ENCODE results near the gene SPATA13. TPM values are rescaled to one million over a fixed set of nuclear protein-coding genes. Genes with fewer than 3 reads are reported as not detected.

SPATA13 gene
- total RNA-seq, 1 donor from 2014 or later: 11.4 TPM

GRCh38 chr13:24222756-24223155 is 62.2 kb downstream of the SPATA13 start:
- H3K27ac Mint-ChIP-seq (ENCODE audit: unreplicated experiment): no peak overlapping the region
- peaks cover 6% of the 10 kb centered on the region for H3K27me3 Mint-ChIP-seq (ENCODE audit: unreplicated experiment)
- H3K36me3 Mint-ChIP-seq (ENCODE audit: low read depth, unreplicated experiment): no peaks in the 10 kb centered on the region
- DNase-seq (ENCODE audit: low spot score): no peak
- H3K4me1 Mint-ChIP-seq (ENCODE audit: unreplicated experiment): peaks cover under 1% of the 10 kb centered on the region
- H3K9me3 Mint-ChIP-seq (ENCODE audit: unreplicated experiment): no peaks in the 10 kb centered on the region
- no peak for TF ChIP-seq CTCF (IDR thresholded peaks at IDR 0.05; ENCODE audit: unreplicated experiment)
- no peak overlapping the region for H3K4me3 Mint-ChIP-seq (ENCODE audit: unreplicated experiment)

DNA sequence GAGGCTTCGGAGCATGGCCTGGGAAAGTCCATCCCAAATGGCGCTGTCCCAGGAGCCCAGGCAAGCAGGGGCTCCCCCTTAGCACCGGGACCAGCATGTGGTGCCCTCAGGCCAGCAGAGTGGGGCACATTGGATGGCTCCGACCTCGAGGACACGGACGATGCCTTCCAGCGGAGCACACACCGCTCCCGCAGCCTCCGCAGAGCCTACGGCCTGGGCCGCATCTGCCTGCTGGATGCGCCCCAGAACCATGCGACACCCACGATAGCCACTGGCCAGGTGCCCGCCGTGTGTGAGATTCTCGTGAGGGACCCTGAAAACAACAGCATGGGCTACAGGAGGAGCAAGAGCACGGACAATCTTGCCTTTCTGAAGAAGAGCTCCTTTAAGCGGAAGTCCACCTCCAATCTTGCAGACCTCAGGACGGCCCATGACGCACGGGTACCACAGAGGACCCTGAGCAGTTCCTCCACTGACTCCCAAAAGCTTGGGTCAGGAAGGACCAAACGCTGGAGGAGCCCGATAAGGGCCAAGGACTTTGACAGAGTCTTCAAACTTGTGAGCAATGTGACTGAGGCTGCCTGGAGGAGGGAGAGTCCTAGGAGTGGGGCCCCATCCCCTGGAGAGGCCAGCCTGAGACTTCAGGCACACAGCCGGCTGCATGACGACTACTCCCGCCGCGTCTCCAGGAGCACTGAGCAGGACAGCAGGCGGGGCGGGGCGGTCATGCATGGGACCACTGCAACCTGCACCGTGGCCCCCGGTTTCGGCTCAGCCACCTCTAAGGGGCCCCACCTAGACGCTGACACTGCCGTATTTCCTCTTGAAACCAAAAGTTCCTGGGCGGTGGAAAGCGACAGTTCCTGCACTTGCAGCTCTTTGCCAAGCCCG is 63.1 kb downstream of the SPATA13 start:
- H3K27me3 Mint-ChIP-seq (ENCODE audit: unreplicated experiment): peaks cover 8% of the 10 kb centered on the region
- TF ChIP-seq CTCF (IDR thresholded peaks at IDR 0.05; ENCODE audit: unreplicated experiment): no peak
- H3K4me3 Mint-ChIP-seq (ENCODE audit: unreplicated experiment): no peak overlapping the region
- no peaks in the 10 kb centered on the region for H3K4me1 Mint-ChIP-seq (ENCODE audit: unreplicated experiment)
- no peaks in the 10 kb centered on the region for H3K36me3 Mint-ChIP-seq (ENCODE audit: low read depth, unreplicated experiment)
- no peaks in the 10 kb centered on the region for H3K9me3 Mint-ChIP-seq (ENCODE audit: unreplicated experiment)
- no peak for DNase-seq (ENCODE audit: low spot score)
- H3K27ac Mint-ChIP-seq (ENCODE audit: unreplicated experiment): no peak overlapping the region

- no peak for TF ChIP-seq CTCF (IDR thresholded peaks at IDR 0.05; ENCODE audit: unreplicated experiment)
- Mint-ChIP-seq H3K27ac (ENCODE audit: unreplicated experiment) (no peak overlapping the region), H3K4me3 (ENCODE audit: unreplicated experiment) (no peak overlapping the region), H3K36me3 (ENCODE audit: low read depth, unreplicated experiment) (no peaks in the 10 kb centered on the region), H3K9me3 (ENCODE audit: unreplicated experiment) (no peaks in the 10 kb centered on the region), H3K4me1 (ENCODE audit: unreplicated experiment) (no peaks in the 10 kb centered on the region), H3K27me3 (ENCODE audit: unreplicated experiment) (peaks cover 8% of the 10 kb centered on the region)
- DNase-seq (ENCODE audit: low spot score): no peak
Observed at GRCh38 chr13:24224232-24224680, 63.7 kb downstream of the SPATA13 start.

DNA sequence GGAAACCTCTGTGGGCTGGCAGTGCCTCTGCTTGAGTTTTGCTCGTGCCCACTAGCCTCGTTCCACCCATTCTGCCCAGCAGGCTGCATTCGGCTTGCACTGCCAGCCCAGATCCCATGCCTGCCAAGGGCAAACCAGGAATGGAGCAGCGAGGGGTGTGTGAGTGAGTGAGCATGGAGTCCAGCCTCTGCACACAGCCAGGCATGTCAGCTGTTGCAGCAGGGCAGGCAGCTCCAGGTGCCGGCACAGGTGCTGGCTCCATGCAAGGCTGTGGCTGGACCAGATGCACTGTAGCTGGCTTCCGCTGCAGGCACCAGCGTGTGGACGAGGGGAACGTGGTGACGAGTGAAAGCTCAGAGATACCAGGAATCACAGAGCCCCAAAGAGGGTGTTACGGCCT is 64.5 kb downstream of the SPATA13 start:
- Mint-ChIP-seq H3K9me3 (ENCODE audit: unreplicated experiment) (no peaks in the 10 kb centered on the region), H3K36me3 (ENCODE audit: low read depth, unreplicated experiment) (no peaks in the 10 kb centered on the region), H3K27me3 (ENCODE audit: unreplicated experiment) (peaks cover 8% of the 10 kb centered on the region), H3K27ac (ENCODE audit: unreplicated experiment) (no peak overlapping the region), H3K4me1 (ENCODE audit: unreplicated experiment) (no peaks in the 10 kb centered on the region), H3K4me3 (ENCODE audit: unreplicated experiment) (no peak overlapping the region)
- DNase-seq (ENCODE audit: low spot score): no peak
- TF ChIP-seq CTCF (IDR thresholded peaks at IDR 0.05; ENCODE audit: unreplicated experiment): no peak

GRCh38 chr13:24225930-24226329 is 65.4 kb downstream of the SPATA13 start:
- no peak for DNase-seq (ENCODE audit: low spot score)
- H3K36me3 Mint-ChIP-seq (ENCODE audit: low read depth, unreplicated experiment): no peaks in the 10 kb centered on the region
- no peak overlapping the region for H3K27ac Mint-ChIP-seq (ENCODE audit: unreplicated experiment)
- no peak for TF ChIP-seq CTCF (IDR thresholded peaks at IDR 0.05; ENCODE audit: unreplicated experiment)
- H3K9me3 Mint-ChIP-seq (ENCODE audit: unreplicated experiment): no peaks in the 10 kb centered on the region
- no peak overlapping the region for H3K4me3 Mint-ChIP-seq (ENCODE audit: unreplicated experiment)
- H3K4me1 Mint-ChIP-seq (ENCODE audit: unreplicated experiment): no peaks in the 10 kb centered on the region
- H3K27me3 Mint-ChIP-seq (ENCODE audit: unreplicated experiment): peaks cover 8% of the 10 kb centered on the region
